22Rv1 (cell line): ENCODE results near the gene IRF2BPL.

Experiments used
- H3K27ac ChIP-seq: fragments of 450-650 bp; 2 replicates; pipeline ENCODE4 v1.5.1; 2017
- CTCF ChIP-seq: fragments of 450-650 bp; IDR thresholded peaks from 2 replicates; pipeline ENCODE4 v1.5.1; 2017; ENCODE audit warnings: mild to moderate bottlenecking
- ZFX ChIP-seq: fragments of 450-650 bp; IDR thresholded peaks from 2 replicates; pipeline ENCODE4 v1.6.1; 2017; ENCODE audit warnings: antibody characterized with exemption, borderline replicate concordance

IRF2BPL gene

GRCh38 chr14:77007975-77008421, 20.5 kb downstream of the IRF2BPL start:
- TF ChIP-seq ZFX = no peak
- TF ChIP-seq CTCF = no peak
- H3K27ac ChIP-seq = peak overlapping the region; percentile 99

GRCh38 chr14:77007183-77007974, 21.1 kb downstream of the IRF2BPL start:
- H3K27ac ChIP-seq = peak overlapping the region; percentile 99
- TF ChIP-seq CTCF (no peak), ZFX (no peak)

GRCh38 chr14:77006132-77006531, 22.4 kb downstream of the IRF2BPL start:
- H3K27ac ChIP-seq = peak overlapping the region; percentile 99
- TF ChIP-seq ZFX = no peak
- TF ChIP-seq CTCF = no peak

GRCh38 chr14:77005559-77005958, 22.9 kb downstream of the IRF2BPL start:
- peak overlapping the region; percentile 99 for H3K27ac ChIP-seq
- TF ChIP-seq CTCF = no peak

- TF ChIP-seq CTCF (no peak), ZFX (no peak)
- peak overlapping the region; percentile 26 for H3K27ac ChIP-seq
These were observed 23.6 kb downstream of the IRF2BPL start for GRCh38 chr14:77004711-77005460.

GRCh38 chr14:77003960-77004710, 24.4 kb downstream of the IRF2BPL start:
- no peak for TF ChIP-seq ZFX
- no peak for TF ChIP-seq CTCF
- peak overlapping the region; percentile 26 for H3K27ac ChIP-seq
